ENCODE measurements around the gene PARD3B. TPM values are rescaled to one million over a fixed set of nuclear protein-coding genes. Genes with fewer than 3 reads are reported as not detected.

PARD3B gene
- polyA plus RNA-seq, 3 donors: not detected

- no peak overlapping the region for H3K27ac ChIP-seq (ENCODE audit: low read depth in 1 of 2, low read length in 2 of 2)
- no CpG with 5 or more reads among the region's 4 CpGs for WGBS (ENCODE audit: insufficient coverage)
- no peak for DNase-seq
- H3K36me3 Mint-ChIP-seq: no peaks in the 10 kb centered on the region
- H3K4me1 ChIP-seq (ENCODE audit: control insufficient read depth in 1 of 2, insufficient read depth in 2 of 2, low read length in 2 of 2): no peaks in the 10 kb centered on the region
- H3K4me3 Mint-ChIP-seq: no peak overlapping the region
- no peak for TF ChIP-seq CTCF (IDR thresholded peaks at IDR 0.05)
- no peak overlapping the region for H3K27ac Mint-ChIP-seq
- intact Hi-C loops (cut with micrococcal nuclease): no loop called here
- H3K4me2 ChIP-seq (replicated peaks; ENCODE audit: extremely low read depth, low read length, poor library complexity, severe bottlenecking): no peak overlapping the region
- no peaks in the 10 kb centered on the region for H3K27me3 ChIP-seq (ENCODE audit: control insufficient read depth in 2 of 2, insufficient read depth in 2 of 2, low read length in 2 of 2)
- H4K20me1 ChIP-seq (ENCODE audit: insufficient read depth, low read length): no peaks in the 10 kb centered on the region
- no peak overlapping the region for H3K9ac ChIP-seq (ENCODE audit: insufficient read depth, low read length, poor library complexity, severe bottlenecking)
- H2AFZ ChIP-seq (ENCODE audit: insufficient read depth, low read depth, low read length, poor library complexity, severe bottlenecking): no peak overlapping the region
- peaks cover 1% of the 10 kb centered on the region for H3K4me1 Mint-ChIP-seq
- no peak overlapping the region for H3K4me3 ChIP-seq (replicated peaks in 1 of 3; ENCODE audit: low read depth in 2 of 3, low read length in 3 of 3)
- H3K27me3 Mint-ChIP-seq (ENCODE audit: low read depth in 3 of 3): no peaks in the 10 kb centered on the region
- no peaks in the 10 kb centered on the region for H3K79me2 ChIP-seq (ENCODE audit: insufficient read depth, low read length)
- H3K36me3 ChIP-seq (replicated peaks in 1 of 2; ENCODE audit: control insufficient read depth in 1 of 2, insufficient read depth in 2 of 2, low read length in 2 of 2): no peaks in the 10 kb centered on the region
- H3K9me3 ChIP-seq (replicated peaks in 1 of 2; ENCODE audit: control insufficient read depth in 1 of 2, insufficient read depth in 1 of 2, low read length in 2 of 2): peaks cover 0 to 2% of the 10 kb centered on the region in 2 donors
- peaks cover 0 to 5% (median 2%) of the 10 kb centered on the region in 7 donors for H3K9me3 Mint-ChIP-seq
These were observed 585.0 kb downstream of the PARD3B start for GRCh38 chr2:205130111-205130829.

GRCh38 chr2:205133544-205133943, 588.3 kb downstream of the PARD3B start:
- H3K27me3 ChIP-seq (ENCODE audit: control insufficient read depth in 2 of 2, insufficient read depth in 2 of 2, low read length in 2 of 2): no peaks in the 10 kb centered on the region
- H3K27me3 Mint-ChIP-seq (ENCODE audit: low read depth in 3 of 3): no peaks in the 10 kb centered on the region
- H3K36me3 Mint-ChIP-seq: no peaks in the 10 kb centered on the region
- no peak overlapping the region for H3K4me3 ChIP-seq (replicated peaks in 1 of 3; ENCODE audit: low read depth in 2 of 3, low read length in 3 of 3)
- WGBS (ENCODE audit: insufficient coverage): no CpG with 5 or more reads among the region's 1 CpG
- no peaks in the 10 kb centered on the region for H3K79me2 ChIP-seq (ENCODE audit: insufficient read depth, low read length)
- H3K27ac ChIP-seq (ENCODE audit: low read depth in 1 of 2, low read length in 2 of 2): no peak overlapping the region
- no peaks in the 10 kb centered on the region for H3K9me3 ChIP-seq (replicated peaks in 1 of 2; ENCODE audit: control insufficient read depth in 1 of 2, insufficient read depth in 1 of 2, low read length in 2 of 2)
- H4K20me1 ChIP-seq (ENCODE audit: insufficient read depth, low read length): no peaks in the 10 kb centered on the region
- peaks cover 1% of the 10 kb centered on the region for H3K4me1 Mint-ChIP-seq
- no peak overlapping the region for H3K4me3 Mint-ChIP-seq
- H3K4me2 ChIP-seq (replicated peaks; ENCODE audit: extremely low read depth, low read length, poor library complexity, severe bottlenecking): no peak overlapping the region
- H3K9ac ChIP-seq (ENCODE audit: insufficient read depth, low read length, poor library complexity, severe bottlenecking): no peak overlapping the region
- no peak for DNase-seq
- no peak overlapping the region for H2AFZ ChIP-seq (ENCODE audit: insufficient read depth, low read depth, low read length, poor library complexity, severe bottlenecking)
- no peak for TF ChIP-seq CTCF (IDR thresholded peaks at IDR 0.05)
- H3K27ac Mint-ChIP-seq: no peak overlapping the region
- H3K4me1 ChIP-seq (ENCODE audit: control insufficient read depth in 1 of 2, insufficient read depth in 2 of 2, low read length in 2 of 2): no peaks in the 10 kb centered on the region
- H3K36me3 ChIP-seq (replicated peaks in 1 of 2; ENCODE audit: control insufficient read depth in 1 of 2, insufficient read depth in 2 of 2, low read length in 2 of 2): no peaks in the 10 kb centered on the region
- H3K9me3 Mint-ChIP-seq: peaks cover 0 to 5% (median 2%) of the 10 kb centered on the region in 7 donors
- intact Hi-C loops (cut with micrococcal nuclease): no loop called here

Measured in CD14-positive monocyte (primary cell).